Measurements from ENCODE around the gene SUPT5H. TPM values are rescaled to one million over a fixed set of nuclear protein-coding genes. Genes with fewer than 3 reads are reported as not detected.
A peak's percentile ranks its signal among the peaks of the same experiment; 100 is the strongest.

The SUPT5H gene
- total and polyA plus RNA-seq, 10 of the 15 experiments (the other 5 are each of a cell fraction or from before 2014, with no cell fraction given), result 27.2 to 194 (median 83.6) TPM

DNA sequence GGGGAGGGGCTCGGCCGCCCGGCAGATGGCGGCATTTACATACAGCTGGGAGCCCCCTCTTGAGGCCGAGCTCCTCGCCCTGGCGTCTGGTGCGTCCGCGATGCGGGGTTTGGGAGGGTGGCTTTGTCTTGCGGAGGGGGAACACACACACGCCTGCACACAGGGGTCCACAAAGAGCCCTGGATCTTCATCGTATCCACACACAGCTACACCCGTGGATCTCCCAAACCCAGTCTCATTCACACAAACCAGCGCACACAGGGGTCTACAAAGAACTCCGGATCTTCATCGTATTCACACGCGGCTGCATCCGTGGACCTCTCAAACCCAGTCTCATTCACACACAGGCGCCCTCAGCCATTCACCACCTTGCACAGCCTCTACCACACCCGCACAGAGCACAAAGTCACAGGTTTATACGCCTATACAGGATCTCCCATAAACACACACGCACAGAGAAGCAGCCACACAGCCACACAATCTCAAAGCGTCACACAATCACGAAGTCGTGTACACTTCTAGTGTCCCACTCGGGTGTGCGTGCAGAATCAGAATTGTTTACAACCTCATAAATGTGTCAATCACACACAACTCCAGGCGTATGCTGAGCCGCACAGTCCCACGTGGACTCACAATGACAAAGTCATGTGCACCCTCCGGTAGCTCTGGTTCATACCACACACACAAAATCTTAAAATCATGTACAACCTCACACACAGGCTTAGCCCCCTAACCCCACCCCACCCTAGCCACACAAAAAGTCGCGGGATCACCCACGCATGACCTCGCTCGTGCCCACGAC lies 52.8 kb downstream of the SUPT5H start (continued):
- no peak for TF ChIP-seq NFYB (IDR thresholded peaks at IDR 0.05; ENCODE audit: insufficient read depth, low read depth, low read length)
- TF ChIP-seq, protein P1, sequence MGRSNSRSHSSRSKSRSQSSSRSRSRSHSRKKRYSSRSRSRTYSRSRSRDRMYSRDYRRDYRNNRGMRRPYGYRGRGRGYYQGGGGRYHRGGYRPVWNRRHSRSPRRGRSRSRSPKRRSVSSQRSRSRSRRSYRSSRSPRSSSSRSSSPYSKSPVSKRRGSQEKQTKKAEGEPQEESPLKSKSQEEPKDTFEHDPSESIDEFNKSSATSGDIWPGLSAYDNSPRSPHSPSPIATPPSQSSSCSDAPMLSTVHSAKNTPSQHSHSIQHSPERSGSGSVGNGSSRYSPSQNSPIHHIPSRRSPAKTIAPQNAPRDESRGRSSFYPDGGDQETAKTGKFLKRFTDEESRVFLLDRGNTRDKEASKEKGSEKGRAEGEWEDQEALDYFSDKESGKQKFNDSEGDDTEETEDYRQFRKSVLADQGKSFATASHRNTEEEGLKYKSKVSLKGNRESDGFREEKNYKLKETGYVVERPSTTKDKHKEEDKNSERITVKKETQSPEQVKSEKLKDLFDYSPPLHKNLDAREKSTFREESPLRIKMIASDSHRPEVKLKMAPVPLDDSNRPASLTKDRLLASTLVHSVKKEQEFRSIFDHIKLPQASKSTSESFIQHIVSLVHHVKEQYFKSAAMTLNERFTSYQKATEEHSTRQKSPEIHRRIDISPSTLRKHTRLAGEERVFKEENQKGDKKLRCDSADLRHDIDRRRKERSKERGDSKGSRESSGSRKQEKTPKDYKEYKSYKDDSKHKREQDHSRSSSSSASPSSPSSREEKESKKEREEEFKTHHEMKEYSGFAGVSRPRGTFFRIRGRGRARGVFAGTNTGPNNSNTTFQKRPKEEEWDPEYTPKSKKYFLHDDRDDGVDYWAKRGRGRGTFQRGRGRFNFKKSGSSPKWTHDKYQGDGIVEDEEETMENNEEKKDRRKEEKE (IDR thresholded peaks at IDR 0.05), result no peak
- TF ChIP-seq MYC (IDR thresholded peaks at IDR 0.05; ENCODE audit: insufficient read depth, insufficient read length, insufficient replicate concordance, low read length, severe bottlenecking), result no peak
- TF ChIP-seq ZNF274 (IDR thresholded peaks at IDR 0.05; ENCODE audit: insufficient read depth, insufficient read length), result no peak
- TF ChIP-seq STAT1 (conservative IDR thresholded peaks at IDR 0.05), result no peak
- TF ChIP-seq, protein P2, sequence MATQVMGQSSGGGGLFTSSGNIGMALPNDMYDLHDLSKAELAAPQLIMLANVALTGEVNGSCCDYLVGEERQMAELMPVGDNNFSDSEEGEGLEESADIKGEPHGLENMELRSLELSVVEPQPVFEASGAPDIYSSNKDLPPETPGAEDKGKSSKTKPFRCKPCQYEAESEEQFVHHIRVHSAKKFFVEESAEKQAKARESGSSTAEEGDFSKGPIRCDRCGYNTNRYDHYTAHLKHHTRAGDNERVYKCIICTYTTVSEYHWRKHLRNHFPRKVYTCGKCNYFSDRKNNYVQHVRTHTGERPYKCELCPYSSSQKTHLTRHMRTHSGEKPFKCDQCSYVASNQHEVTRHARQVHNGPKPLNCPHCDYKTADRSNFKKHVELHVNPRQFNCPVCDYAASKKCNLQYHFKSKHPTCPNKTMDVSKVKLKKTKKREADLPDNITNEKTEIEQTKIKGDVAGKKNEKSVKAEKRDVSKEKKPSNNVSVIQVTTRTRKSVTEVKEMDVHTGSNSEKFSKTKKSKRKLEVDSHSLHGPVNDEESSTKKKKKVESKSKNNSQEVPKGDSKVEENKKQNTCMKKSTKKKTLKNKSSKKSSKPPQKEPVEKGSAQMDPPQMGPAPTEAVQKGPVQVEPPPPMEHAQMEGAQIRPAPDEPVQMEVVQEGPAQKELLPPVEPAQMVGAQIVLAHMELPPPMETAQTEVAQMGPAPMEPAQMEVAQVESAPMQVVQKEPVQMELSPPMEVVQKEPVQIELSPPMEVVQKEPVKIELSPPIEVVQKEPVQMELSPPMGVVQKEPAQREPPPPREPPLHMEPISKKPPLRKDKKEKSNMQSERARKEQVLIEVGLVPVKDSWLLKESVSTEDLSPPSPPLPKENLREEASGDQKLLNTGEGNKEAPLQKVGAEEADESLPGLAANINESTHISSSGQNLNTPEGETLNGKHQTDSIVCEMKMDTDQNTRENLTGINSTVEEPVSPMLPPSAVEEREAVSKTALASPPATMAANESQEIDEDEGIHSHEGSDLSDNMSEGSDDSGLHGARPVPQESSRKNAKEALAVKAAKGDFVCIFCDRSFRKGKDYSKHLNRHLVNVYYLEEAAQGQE (IDR thresholded peaks at IDR 0.05; ENCODE audit: low read depth, low read length), result no peak
- no peak for TF ChIP-seq CHD4 (IDR thresholded peaks at IDR 0.05)
- TF ChIP-seq RCOR1 (conservative IDR thresholded peaks at IDR 0.05; ENCODE audit: low read depth, low read length), result no peak
- no peak for TF ChIP-seq POLR2A (IDR thresholded peaks at IDR 0.05; ENCODE audit: low read depth, low read length)
- TF ChIP-seq TCF7 (IDR thresholded peaks at IDR 0.05; ENCODE audit: borderline replicate concordance), result no peak
- peak; percentile 45; the same call in 1 of the 2 replicates for TF ChIP-seq GATAD2B (conservative IDR thresholded peaks at IDR 0.05; ENCODE audit: low read depth)
- TF ChIP-seq BRCA1 (IDR thresholded peaks at IDR 0.05; ENCODE audit: low read depth, low read length), result no peak
- no peak for TF ChIP-seq YBX1 (IDR thresholded peaks at IDR 0.05)
- no peak for TF ChIP-seq CHD1 (IDR thresholded peaks at IDR 0.05; ENCODE audit: low read depth, low read length)
- TF ChIP-seq MEF2B (IDR thresholded peaks at IDR 0.05; ENCODE audit: partially characterized antibody, poor library complexity, severe bottlenecking), result no peak
- TF ChIP-seq, protein P3, sequence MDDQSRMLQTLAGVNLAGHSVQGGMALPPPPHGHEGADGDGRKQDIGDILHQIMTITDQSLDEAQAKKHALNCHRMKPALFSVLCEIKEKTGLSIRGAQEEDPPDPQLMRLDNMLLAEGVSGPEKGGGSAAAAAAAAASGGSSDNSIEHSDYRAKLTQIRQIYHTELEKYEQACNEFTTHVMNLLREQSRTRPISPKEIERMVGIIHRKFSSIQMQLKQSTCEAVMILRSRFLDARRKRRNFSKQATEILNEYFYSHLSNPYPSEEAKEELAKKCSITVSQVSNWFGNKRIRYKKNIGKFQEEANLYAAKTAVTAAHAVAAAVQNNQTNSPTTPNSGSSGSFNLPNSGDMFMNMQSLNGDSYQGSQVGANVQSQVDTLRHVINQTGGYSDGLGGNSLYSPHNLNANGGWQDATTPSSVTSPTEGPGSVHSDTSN (IDR thresholded peaks at IDR 0.05; ENCODE audit: insufficient replicate concordance, low read depth, low read length), result peak; percentile 38
- TF ChIP-seq RAD21 (IDR thresholded peaks at IDR 0.05; ENCODE audit: insufficient read depth, low read depth, low read length), result 0 out of 2 replicates have a peak, but pooled peaks have one; percentile 22
- TF ChIP-seq FOXK2 (IDR thresholded peaks at IDR 0.05), result no peak
- TF ChIP-seq, protein P4, sequence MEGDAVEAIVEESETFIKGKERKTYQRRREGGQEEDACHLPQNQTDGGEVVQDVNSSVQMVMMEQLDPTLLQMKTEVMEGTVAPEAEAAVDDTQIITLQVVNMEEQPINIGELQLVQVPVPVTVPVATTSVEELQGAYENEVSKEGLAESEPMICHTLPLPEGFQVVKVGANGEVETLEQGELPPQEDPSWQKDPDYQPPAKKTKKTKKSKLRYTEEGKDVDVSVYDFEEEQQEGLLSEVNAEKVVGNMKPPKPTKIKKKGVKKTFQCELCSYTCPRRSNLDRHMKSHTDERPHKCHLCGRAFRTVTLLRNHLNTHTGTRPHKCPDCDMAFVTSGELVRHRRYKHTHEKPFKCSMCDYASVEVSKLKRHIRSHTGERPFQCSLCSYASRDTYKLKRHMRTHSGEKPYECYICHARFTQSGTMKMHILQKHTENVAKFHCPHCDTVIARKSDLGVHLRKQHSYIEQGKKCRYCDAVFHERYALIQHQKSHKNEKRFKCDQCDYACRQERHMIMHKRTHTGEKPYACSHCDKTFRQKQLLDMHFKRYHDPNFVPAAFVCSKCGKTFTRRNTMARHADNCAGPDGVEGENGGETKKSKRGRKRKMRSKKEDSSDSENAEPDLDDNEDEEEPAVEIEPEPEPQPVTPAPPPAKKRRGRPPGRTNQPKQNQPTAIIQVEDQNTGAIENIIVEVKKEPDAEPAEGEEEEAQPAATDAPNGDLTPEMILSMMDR (IDR thresholded peaks at IDR 0.05 in 2 of 3, conservative IDR thresholded peaks at IDR 0.05 in 1 of 3; ENCODE audit: control insufficient read depth in 2 of 3, extremely low read depth in 1 of 3, insufficient read depth in 1 of 3, low read depth in 3 of 3, low read length in 3 of 3), result peak in 2 of 3 experiments; percentile 35 to 51; a peak in 4 of 6 replicates
- TF ChIP-seq CEBPB (IDR thresholded peaks at IDR 0.05; ENCODE audit: borderline replicate concordance in 1 of 2, low read depth in 2 of 2, low read length in 2 of 2), result no peak

All from GM12878 (cell line).